ENCODE results near the gene TRPV3.

- TF ChIP-seq POLR2A (IDR thresholded peaks at IDR 0.05; ENCODE audit: low read depth, low read length) (no peak), TAF1 (IDR thresholded peaks at IDR 0.05; ENCODE audit: low read depth, low read length) (no peak)
Observed at GRCh38 chr17:3602499-3602898, 44.9 kb upstream of the TRPV3 start.
